NB4 (cell line): ENCODE results near the gene PDE4D.

Source experiments
- POLR2A ChIP-seq: IDR thresholded peaks from 2 replicates; pipeline ENCODE4 v1.6.1; 2011; ENCODE audit warnings: mild to moderate bottlenecking; ENCODE audit not compliant: insufficient read length; ENCODE audit errors: extremely low read depth
- TF ChIP-seq, protein P1 (sequence below): IDR thresholded peaks from 2 replicates; pipeline ENCODE4 v1.6.1; 2011; ENCODE audit warnings: low read depth, low read length
- TF ChIP-seq, protein P2 (sequence below): IDR thresholded peaks from one replicate; pipeline ENCODE4 v1.5.1; 2012; ENCODE audit warnings: low read depth, low read length

DNA sequence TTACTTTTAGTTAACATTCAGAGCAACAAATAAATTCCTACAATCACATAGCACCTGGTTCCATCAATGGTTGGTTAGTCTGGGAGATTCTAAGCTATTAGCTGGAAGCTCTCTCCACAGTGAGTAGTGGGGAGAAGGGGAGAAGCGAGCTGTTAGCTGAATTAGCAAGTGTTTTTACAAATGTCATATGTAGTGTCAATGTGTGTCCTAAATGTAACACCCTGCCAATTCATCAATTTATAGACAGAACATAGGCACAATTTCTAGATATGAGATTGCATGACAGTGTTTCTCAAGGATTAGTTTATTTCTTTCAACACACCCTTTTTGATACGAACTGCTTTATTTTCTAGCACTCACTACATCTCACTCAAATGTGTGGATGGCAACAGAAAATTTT lies 349.0 kb downstream of the PDE4D start:
- TF ChIP-seq, protein P1, sequence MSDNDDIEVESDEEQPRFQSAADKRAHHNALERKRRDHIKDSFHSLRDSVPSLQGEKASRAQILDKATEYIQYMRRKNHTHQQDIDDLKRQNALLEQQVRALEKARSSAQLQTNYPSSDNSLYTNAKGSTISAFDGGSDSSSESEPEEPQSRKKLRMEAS, result no peak
- TF ChIP-seq, protein P2, sequence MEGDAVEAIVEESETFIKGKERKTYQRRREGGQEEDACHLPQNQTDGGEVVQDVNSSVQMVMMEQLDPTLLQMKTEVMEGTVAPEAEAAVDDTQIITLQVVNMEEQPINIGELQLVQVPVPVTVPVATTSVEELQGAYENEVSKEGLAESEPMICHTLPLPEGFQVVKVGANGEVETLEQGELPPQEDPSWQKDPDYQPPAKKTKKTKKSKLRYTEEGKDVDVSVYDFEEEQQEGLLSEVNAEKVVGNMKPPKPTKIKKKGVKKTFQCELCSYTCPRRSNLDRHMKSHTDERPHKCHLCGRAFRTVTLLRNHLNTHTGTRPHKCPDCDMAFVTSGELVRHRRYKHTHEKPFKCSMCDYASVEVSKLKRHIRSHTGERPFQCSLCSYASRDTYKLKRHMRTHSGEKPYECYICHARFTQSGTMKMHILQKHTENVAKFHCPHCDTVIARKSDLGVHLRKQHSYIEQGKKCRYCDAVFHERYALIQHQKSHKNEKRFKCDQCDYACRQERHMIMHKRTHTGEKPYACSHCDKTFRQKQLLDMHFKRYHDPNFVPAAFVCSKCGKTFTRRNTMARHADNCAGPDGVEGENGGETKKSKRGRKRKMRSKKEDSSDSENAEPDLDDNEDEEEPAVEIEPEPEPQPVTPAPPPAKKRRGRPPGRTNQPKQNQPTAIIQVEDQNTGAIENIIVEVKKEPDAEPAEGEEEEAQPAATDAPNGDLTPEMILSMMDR, result no peak
- no peak for TF ChIP-seq POLR2A
